ENCODE measurements around the gene SLC35B2. TPM values are rescaled to one million over a fixed set of nuclear protein-coding genes. Genes with fewer than 3 reads are reported as not detected.

The SLC35B2 gene
- polyA plus RNA-seq, 1 of the 3 experiments (the other 2 are of a cell fraction): 125 TPM

DNA sequence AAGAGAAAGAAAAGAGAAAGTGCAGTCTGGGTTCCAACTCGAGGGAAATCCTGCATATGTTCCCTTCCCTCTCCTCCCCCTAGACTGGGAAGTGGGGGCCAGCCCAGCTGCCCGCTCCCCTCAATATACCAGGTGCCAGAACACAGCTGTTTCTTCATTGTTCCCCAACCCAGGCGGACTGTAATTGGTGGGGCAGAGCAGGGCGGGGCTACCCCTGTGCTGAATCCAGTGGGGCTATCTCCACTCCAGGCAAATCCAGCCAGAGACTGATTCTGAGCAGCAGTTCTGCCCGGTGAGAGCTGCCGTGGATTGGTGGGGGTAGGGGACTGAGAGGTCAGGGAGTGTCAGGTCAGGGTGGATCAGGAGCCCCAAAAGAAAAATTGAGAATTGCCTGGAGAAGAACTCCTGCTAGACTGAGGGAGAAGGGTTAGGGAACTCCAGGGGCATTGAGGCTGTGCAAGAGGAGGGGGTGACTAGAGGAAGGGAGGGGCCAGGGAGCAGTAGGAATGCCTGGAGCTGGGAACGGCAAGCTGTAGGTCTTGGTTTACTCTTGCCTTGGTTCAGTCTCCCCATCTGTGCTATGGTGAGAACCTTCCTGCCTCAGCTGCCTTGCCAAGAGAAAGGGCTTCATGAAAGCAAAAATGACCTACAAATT lies 40.5 kb downstream of the SLC35B2 start, which contains the start of gene MYMX:
TSS of gene MYMX (plus strand) at position 250 of the 655 bp plus-strand sequence. CDS start 546 bp downstream, outside the sequence.
- Histone ChIP-seq H3K9me2 (no peaks in the 10 kb centered on the region), H3K9me3 (no peaks in the 10 kb centered on the region), H4K20me1 (ENCODE audit: insufficient read depth) (no peaks in the 10 kb centered on the region), H3K9ac (no peak within 1 kb of the TSS), H3F3A (replicated peaks; ENCODE audit: insufficient read depth) (peaks cover 4% of the 10 kb centered on the region), H3K4me1 (ENCODE audit: control insufficient read depth in 1 of 2, insufficient read depth in 2 of 2, low read depth in 1 of 2, low read length in 1 of 2) (peaks cover 7 to 27% of the 10 kb centered on the region in 2 experiments; a peak in 2 of 4 replicates), H3K27ac (ENCODE audit: low read depth in 2 of 2, low read length in 1 of 2) (no peak within 1 kb of the TSS), H3K36me3 (replicated peaks in 1 of 2; ENCODE audit: control insufficient read depth in 1 of 2, insufficient read depth in 2 of 2, low read length in 1 of 2) (no peaks in the 10 kb centered on the region), H3K79me2 (ENCODE audit: insufficient read depth) (no peaks in the 10 kb centered on the region), H3K4me2 (no peak within 1 kb of the TSS), H2AFZ (ENCODE audit: low read depth) (no peak within 1 kb of the TSS), H3K4me3 (ENCODE audit: low read depth in 2 of 2, low read length in 1 of 2) (no peak within 1 kb of the TSS), H3K27me3 (ENCODE audit: insufficient read depth) (no peaks in the 10 kb centered on the region)
- DNase-seq: no peak
- TF ChIP-seq GABPA (IDR thresholded peaks at IDR 0.05; ENCODE audit: low read depth) (no peak), MAX (IDR thresholded peaks at IDR 0.05; ENCODE audit: low read depth) (no peak)
- ChIA-PET POLR2A (interaction anchor here (0.7 kb wide), 1 partner anchor 121 kb away, joined by 6 read pairs; no protein-coding TSS in a partner anchor), CTCF (interaction anchor here (2.4 to 13.7 kb wide), 2 partner anchors 18 to 44 kb away, joined by 10 to 224 read pairs; no protein-coding TSS in a partner anchor)
- WGBS (ENCODE audit: low lambda C conversion rate): 85% methylated on average over 7 of the region's 7 CpGs

DNA sequence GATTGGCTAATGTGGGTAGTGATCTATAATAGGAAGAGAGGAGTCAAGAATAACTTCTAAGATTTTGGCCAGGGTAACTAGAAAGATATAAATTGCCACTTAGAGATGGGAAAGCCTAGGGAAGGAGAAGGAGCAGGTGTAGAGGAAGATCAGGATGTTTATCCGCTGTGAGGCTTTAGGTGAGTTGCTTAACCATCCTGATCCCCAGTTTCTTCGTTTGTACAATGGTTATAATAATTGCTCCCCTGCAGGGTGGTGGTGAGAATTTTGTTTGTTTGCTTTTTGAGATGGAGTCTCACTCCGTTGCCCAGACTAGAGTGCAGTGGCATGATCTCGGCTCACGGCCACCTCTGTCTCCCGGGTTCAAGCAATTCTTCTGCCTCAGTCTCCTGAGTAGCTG lies 43.0 kb downstream of the SLC35B2 start:
- POLR2A ChIA-PET: no interaction called here
- Histone ChIP-seq H3K36me3 (replicated peaks in 1 of 2; ENCODE audit: control insufficient read depth in 1 of 2, insufficient read depth in 2 of 2, low read length in 1 of 2) (no peaks in the 10 kb centered on the region), H3K4me2 (no peak overlapping the region), H2AFZ (ENCODE audit: low read depth) (no peak overlapping the region), H3K4me1 (ENCODE audit: control insufficient read depth in 1 of 2, insufficient read depth in 2 of 2, low read depth in 1 of 2, low read length in 1 of 2) (peaks cover 4 to 17% of the 10 kb centered on the region in 2 experiments; a peak in 2 of 4 replicates), H3K9ac (no peak overlapping the region), H3K27me3 (ENCODE audit: insufficient read depth) (no peaks in the 10 kb centered on the region), H3K79me2 (ENCODE audit: insufficient read depth) (no peaks in the 10 kb centered on the region), H3K9me2 (no peaks in the 10 kb centered on the region), H4K20me1 (ENCODE audit: insufficient read depth) (no peaks in the 10 kb centered on the region), H3K4me3 (ENCODE audit: low read depth in 2 of 2, low read length in 1 of 2) (no peak overlapping the region), H3K9me3 (no peaks in the 10 kb centered on the region), H3F3A (replicated peaks; ENCODE audit: insufficient read depth) (peaks cover 4% of the 10 kb centered on the region), H3K27ac (ENCODE audit: low read depth in 2 of 2, low read length in 1 of 2) (no peak overlapping the region)
- TF ChIP-seq FOXM1 (IDR thresholded peaks at IDR 0.05; ENCODE audit: low read depth) (no peak), RXRA (IDR thresholded peaks at IDR 0.05; ENCODE audit: borderline replicate concordance, low read depth) (no peak), JUND (IDR thresholded peaks at IDR 0.05) (no peak), YY1 (IDR thresholded peaks at IDR 0.05; ENCODE audit: low read depth) (no peak), TAF1 (IDR thresholded peaks at IDR 0.05; ENCODE audit: borderline replicate concordance, low read depth, low read length) (no peak), GABPA (IDR thresholded peaks at IDR 0.05; ENCODE audit: low read depth) (no peak), FOSL2 (IDR thresholded peaks at IDR 0.05; ENCODE audit: borderline replicate concordance, low read depth) (no peak), EZH2phosphoT487 (IDR thresholded peaks at IDR 0.05; ENCODE audit: borderline replicate concordance, low read depth) (no peak), RCOR1 (IDR thresholded peaks at IDR 0.05; ENCODE audit: low read length) (no peak), MAX (IDR thresholded peaks at IDR 0.05; ENCODE audit: low read depth) (no peak)
- TF ChIP-seq, protein P1, sequence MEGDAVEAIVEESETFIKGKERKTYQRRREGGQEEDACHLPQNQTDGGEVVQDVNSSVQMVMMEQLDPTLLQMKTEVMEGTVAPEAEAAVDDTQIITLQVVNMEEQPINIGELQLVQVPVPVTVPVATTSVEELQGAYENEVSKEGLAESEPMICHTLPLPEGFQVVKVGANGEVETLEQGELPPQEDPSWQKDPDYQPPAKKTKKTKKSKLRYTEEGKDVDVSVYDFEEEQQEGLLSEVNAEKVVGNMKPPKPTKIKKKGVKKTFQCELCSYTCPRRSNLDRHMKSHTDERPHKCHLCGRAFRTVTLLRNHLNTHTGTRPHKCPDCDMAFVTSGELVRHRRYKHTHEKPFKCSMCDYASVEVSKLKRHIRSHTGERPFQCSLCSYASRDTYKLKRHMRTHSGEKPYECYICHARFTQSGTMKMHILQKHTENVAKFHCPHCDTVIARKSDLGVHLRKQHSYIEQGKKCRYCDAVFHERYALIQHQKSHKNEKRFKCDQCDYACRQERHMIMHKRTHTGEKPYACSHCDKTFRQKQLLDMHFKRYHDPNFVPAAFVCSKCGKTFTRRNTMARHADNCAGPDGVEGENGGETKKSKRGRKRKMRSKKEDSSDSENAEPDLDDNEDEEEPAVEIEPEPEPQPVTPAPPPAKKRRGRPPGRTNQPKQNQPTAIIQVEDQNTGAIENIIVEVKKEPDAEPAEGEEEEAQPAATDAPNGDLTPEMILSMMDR (IDR thresholded peaks at IDR 0.05): no peak
- TF ChIP-seq, protein P2, sequence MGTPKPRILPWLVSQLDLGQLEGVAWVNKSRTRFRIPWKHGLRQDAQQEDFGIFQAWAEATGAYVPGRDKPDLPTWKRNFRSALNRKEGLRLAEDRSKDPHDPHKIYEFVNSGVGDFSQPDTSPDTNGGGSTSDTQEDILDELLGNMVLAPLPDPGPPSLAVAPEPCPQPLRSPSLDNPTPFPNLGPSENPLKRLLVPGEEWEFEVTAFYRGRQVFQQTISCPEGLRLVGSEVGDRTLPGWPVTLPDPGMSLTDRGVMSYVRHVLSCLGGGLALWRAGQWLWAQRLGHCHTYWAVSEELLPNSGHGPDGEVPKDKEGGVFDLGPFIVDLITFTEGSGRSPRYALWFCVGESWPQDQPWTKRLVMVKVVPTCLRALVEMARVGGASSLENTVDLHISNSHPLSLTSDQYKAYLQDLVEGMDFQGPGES (IDR thresholded peaks at IDR 0.05; ENCODE audit: low read depth, low read length): no peak
- 87% methylated on average over 6 of the region's 6 CpGs for WGBS (ENCODE audit: low lambda C conversion rate)
- no peak for DNase-seq
- CTCF ChIA-PET: interaction anchor here (1.4 to 8.0 kb wide), 2 partner anchors 21 to 118 kb away, joined by 3 to 43 read pairs; no protein-coding TSS in a partner anchor
